Measurements from ENCODE around the gene CPN2. TPM values are rescaled to one million over a fixed set of nuclear protein-coding genes. Genes with fewer than 3 reads are reported as not detected.

CPN2 gene
- total RNA-seq, 1 experiment from 2014 or later = not detected

DNA sequence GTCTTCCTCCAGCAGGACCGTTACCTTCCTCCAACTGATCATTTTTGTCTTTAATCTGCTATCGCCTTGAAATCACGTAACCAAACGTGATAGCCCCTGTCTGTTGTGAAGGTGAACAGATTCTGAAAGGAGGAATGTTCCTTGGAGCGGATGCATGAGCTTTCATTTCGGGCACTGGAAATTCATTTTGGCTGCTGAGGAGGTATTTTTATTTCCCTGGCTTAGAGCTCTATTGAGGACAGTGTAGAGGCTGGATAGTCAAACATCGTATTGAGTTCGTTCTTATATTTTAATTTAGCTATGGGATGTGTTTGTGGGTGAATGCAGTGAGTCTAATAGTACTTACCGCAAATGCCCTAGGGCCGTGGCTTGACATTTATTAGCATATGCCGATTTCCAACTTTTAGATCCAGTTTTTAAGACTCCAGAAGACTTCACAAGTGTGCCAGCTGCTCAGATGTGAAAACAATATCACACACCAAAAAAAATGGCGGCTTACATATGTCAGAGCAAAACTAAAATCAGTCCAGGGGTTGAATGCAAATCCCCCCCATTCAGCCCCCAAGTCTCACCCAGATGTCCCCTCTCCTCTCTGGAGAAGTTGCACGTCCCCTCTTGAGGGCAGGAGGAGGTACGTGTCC, 22.1 kb downstream of the CPN2 start:
- DNase-seq (ENCODE audit: low read depth) = no peak

DNA sequence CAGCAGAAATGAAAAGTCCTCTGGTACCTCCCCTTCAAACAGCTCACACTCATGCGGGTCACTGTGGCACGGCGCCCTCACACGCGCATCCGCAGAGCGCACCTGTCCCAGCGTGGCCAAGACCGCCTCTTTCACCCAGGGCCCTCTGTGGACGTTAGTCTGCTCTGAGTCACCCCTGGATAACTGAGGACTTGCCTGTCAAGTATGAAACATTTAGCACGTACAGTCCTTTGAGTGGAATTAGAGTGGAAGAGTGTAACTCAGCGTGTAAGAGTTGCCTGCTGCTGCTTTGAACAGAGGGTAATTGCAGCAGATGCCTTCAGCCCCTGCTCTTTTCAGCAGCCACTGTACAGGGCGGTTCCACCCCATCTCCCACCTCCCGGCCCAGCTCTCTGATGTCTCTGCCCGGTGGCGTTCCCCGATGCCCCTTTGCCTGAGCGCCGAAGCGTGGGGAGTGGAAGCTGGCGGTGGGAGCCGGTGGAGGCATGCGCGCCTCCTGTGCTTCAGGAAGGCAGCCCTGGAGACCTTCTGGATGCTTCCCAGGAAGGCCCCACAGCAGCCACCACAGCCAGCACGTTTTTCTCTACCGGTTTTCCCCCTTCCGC, 23.0 kb downstream of the CPN2 start:
- peak; percentile 47 for DNase-seq (ENCODE audit: low read depth)

DNA sequence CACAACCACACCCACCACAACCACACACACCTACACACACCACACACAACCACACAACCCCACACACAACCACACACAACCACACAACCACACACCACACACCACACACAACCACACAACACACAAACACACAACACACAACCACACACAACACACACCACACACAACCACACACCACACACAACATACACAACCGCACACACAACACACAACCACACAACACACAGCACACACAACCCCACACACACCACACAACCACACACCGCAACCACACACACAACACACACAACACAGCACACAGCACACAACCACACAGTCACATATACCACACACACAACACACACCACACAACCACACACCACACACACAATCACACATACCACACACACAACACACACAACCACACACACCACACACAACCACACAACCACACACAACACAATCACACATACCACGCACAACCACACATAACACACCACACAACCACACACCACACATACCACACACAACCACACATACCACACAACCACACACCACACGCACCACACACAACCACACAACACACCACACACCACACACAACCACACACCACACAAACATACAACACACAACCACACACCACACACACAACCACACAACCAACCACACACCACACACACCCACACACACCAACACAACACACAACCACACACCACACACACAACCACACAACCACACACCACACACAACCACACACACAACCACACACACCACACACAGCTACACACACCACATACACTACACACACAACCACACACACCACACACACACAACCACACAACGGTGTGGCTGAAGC, 23.7 kb downstream of the CPN2 start:
- DNase-seq (ENCODE audit: low read depth) = no peak

DNA sequence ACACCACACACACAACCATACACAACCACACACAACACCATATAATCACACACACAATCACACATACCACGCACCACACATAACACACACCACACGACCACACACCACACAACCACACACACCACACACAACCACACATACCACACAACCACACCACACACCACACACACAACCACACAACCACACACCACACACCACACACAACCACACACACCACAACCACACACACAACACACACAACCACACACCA, 24.2 kb downstream of the CPN2 start:
- no peak for DNase-seq (ENCODE audit: low read depth)

DNA sequence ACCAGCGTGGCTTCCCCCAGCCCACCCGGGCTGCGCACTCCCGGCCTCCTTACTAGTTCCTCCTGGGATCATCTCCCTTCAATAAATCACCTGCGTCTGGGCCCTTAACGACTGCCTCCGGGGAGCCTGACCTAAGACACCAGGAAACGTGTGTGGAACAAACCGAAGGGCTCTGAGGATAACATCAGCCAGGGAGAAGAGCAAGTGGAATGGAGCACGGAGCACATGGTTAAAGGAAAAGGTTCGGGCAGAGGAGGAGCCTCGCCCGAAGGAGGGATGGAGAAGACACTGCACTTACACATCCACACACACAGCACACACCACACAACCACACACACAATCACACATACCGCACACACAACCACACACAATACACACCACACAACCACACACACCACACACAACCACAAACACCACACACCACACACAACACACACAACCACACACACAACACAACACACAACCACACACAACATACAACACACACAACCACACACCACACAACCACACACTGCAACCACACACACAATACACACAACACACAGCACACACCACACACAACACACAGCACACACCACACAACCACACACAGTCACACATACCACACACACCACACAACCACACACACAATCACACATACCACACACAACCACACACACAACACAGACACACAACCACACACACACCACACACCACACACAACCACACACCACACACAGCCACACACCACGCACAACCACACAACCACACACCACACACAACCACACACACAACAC, 24.7 kb downstream of the CPN2 start:
- no peak for DNase-seq (ENCODE audit: low read depth)

DNA sequence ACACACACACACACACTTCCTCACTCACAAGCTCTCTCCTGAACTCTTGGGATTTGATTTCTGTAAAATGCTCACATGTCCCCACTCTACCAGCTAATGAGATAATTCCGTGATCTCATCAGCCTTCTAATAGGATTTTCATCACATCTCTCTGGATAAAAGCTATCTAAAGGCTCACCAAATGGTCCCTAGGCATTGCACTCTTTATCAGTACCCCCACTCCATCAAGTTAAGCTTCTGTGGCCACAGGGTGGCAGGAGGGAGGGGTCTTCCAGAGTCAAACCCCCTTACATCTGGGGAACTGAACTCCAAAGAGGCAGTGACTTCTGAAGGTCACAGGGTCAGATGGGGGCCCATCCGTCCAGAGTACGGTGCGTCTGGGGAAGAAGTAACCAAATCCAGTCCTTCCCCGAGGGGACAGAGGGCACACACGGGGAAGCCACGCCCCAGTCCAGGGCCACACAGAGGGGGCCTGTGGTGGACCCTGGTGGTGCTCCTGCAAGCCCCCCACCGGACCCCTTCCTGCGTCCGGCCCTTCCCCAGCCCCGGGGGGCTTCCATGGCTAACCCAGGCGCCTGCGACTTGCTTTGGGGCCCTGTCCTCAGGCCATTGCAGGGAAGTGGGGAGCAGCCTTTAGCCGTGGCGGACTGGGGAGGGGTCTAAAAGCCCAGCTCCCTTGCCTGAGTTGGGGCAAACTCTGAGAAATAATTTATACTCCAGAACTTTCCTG, 25.5 kb downstream of the CPN2 start:
- no peak for DNase-seq (ENCODE audit: low read depth)

DNA sequence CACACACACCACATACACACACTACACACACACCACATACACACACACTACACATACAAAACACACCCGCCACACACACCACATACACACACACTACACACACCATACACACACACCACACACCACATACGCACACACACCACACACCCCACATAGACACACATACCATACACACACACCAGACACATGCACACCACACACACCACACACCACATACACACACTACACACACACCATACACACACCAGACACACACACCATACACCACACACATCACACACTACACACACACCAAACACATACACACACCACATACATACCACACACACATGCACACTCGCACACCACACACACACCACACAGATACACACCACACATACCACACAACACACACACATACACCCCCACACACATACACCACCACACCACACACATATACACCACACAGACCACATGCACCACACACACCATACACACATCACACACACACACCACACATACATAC, 26.3 kb downstream of the CPN2 start:
- no peak for DNase-seq (ENCODE audit: low read depth)

DNA sequence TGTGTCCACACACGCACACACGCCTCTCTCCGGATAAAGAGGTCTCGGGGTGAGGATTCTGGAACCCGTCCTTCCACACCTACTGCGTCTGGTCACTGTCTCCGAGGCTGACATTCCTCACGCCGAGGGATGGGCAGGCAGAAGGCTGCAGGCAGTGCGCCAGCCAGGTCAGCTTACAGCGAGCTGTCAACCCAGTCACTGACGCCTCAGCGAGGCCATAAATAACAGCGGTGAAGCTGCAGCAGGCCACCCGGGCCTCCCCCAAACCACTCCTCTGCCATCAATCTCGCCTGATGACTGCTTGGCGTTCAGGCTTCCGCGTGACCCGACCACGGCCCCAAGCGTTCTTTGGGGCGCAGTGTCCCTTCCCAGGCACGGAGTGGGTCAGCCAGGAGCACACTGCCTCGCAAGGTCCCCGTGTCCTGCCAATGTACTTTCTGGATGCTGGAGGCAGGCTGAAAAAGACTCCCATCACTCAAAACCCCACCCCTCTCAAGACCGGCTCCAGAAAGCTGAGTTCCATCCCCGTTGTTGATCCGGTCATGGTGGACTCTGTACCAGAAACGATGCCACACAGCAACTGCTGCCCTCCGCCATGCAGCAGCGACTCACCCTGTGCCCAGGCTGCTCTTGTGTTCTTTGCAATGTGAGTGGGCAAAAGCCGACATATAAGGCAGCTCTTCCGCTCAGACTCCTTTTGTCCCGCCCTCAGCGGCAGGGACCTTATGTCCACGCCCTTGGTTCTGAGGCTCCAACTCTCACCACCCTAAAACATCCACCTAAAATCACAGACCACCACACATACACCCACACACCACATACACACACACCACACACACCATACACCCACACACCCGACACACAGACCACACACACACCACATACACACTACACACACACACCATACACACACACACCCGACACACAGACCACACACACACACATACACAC, 27.1 kb downstream of the CPN2 start:
- DNase-seq (ENCODE audit: low read depth) = peak; percentile 40

DNA sequence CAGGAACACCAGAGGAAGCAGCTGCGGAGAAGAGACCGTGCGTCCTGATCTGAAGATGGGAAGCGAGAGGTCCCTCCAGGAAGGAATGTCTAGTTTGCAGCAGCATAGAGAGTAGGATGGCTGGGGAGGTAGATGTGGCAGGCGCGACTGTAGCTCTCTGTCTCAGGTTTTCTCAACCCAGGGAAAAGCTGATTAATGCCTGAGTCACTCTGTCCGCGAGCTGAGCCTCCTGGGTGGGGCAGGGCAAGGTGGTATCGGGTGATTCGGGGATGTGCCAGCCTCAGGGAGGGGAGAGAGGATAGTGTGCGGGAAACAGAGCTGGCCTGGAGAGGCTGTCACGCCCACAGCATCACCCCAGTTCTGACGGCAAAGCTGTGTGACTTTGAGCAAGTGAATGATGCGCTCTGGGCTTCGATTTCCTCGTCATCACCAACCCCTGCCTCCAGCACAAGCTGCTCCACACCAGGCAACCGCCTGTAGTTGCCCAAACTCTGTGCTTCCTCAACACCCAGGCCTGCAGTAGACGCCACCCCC, 28.4 kb downstream of the CPN2 start:
- DNase-seq (ENCODE audit: low read depth) = peak; percentile 92

DNA sequence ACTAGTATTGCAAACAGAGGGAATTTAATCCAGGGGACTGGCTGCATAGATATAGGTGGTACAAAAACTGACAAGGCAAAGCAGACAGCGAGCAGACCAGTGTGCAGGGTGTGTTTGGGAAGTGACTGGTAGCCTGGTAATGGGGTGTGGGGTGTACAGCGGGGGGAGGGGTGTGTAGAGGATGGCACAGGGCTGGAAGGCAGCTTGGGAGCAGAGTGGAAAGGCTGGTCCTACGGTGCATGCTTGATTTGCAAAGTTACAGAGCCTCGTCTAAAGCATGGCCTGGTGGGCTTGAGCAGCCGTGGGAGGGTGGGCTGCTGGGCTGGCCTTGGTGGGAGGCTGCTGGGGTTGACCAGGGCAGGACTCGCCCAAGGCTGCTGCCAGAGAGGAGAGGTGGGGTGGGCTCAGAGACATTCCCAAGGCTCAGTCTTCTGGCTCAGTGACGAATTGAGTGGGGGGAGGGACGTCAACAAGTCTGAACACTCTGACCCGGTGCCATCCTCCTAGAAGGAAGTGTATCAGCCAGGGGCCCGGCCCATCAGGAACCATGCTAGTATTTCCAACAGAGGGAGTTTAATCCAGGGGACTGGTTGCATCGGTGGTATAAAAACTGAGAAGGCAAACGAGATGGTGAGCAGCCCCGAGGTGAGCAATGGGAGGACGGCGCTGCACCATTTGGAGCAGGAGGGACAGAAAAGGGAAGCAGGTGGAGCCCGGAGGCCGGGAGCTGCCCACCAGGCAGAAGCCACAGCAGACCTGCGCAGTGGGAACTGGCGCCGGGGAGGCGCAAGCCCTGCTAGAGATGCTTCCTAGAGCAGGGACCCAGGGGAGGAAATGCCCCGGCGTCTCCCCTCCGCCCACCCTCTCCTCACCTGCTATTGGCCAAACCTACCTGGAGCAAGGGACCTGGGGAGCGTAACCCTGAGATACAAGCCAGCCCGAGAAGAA, 29.2 kb downstream of the CPN2 start:
- no peak for DNase-seq (ENCODE audit: low read depth)

DNA sequence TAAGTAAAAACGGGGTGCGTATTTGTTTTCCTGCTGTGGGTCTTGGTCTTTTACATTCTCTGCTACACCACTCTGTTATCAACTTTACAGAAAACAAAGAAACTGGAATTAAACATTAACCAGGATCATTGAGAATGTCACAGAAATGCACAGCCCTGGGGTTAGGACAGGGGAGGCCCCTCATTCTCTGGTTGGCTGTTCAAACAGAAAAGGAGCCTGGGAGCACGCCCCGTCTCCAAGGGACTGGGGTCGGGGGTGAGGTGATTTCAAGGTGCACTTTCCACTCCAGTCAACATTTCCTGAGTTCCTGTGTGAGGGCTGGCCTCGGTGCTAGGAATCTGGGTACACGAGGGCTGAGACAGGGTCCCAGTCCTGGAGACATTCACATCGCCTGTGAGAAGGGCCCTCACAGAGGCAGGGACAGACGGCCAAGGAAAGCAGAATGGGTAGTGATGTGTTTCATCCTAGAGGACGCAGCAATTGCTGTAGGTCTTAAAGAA, 30.3 kb downstream of the CPN2 start:
- DNase-seq (ENCODE audit: low read depth) = no peak

DNA sequence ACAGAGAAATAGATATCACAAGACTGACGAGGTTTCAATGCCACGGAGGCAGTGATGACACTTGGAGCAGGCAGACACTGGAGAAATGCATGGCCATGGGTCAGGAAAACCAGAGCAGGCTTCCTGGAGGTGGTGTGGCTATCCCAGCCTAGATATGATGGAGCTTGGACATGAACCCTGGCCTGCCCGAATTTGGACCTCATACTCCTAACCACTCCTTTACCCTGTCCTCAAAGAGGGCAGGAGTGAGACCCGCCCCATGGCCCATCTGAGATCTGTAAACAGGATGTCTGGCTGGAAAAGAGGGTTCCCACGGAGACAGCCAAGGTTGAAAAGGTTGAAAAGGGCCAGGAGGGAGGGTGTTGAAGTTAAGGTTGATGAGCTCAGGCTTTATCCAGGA, 31.0 kb downstream of the CPN2 start:
- no peak for DNase-seq (ENCODE audit: low read depth)

DNA sequence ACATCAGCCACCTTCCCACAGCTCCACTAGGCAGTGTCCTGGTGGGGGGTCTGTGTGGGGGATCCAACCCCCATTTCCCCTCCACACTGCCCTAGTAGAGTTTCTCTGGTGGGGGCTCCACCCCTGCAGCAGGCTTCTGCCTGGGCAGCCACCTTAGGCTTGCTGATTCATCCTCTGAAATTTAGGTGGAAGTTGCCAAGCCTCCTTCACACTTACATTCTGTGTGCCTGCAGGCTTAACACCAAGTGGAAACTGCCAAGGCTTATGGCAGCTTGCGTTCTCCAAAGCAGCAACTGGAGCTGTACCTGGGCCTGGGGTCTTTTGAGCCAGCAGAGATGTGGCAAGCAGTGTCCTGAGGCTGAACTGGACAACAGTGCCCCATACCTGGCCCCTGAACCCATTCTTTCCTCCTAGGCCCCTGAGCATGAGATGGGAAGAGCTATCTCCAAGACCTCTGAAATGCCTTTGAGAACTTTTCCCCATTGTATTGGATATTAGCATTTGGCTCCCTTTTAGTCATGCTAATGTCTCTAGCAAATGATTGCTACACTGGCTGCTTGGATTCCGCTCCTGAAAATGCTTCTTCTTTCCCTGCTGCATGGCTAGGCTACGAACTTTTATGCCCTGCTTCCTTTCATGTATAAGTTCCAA, 32.5 kb downstream of the CPN2 start:
- no peak for DNase-seq (ENCODE audit: low read depth)

DNA sequence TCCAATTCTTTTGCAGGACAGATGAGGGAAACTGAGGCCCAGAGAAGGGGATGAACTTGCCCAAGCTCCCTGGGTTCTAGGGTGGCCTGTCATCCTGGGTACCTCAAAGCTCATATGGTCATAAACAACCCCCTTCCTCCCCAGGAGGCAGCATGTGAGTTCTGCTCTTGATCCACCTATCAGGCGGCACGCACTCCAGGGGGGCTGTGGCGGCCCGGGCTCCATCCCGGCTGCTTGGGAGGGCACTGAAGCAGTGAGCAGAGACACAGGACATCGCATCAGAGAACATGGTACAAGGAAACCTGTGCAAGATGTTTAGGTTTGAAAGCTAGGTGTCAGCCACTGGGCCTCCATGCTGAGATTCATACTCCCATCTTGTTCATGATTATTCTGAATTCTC, 34.2 kb downstream of the CPN2 start:
- DNase-seq (ENCODE audit: low read depth) = no peak

DNA sequence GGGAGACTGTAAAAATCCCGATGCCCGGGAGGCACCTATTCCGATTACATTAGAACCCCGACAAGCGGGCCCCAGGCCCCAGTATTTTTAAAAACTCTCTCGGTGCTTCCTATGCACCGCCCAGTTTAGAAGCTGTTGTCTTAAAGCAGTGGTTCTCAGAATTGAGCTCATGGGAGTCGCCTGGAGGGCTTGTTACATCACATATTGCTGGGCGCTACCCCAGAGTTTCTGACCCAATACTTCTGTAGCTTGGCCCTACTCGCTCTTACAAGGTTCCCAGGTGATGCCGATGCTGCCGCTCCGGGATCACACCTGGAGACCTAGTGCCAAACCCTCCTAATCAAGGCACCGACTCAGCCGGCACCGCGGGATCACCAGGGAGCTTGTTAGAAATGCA, 35.2 kb downstream of the CPN2 start:
- no peak for DNase-seq (ENCODE audit: low read depth)

DNA sequence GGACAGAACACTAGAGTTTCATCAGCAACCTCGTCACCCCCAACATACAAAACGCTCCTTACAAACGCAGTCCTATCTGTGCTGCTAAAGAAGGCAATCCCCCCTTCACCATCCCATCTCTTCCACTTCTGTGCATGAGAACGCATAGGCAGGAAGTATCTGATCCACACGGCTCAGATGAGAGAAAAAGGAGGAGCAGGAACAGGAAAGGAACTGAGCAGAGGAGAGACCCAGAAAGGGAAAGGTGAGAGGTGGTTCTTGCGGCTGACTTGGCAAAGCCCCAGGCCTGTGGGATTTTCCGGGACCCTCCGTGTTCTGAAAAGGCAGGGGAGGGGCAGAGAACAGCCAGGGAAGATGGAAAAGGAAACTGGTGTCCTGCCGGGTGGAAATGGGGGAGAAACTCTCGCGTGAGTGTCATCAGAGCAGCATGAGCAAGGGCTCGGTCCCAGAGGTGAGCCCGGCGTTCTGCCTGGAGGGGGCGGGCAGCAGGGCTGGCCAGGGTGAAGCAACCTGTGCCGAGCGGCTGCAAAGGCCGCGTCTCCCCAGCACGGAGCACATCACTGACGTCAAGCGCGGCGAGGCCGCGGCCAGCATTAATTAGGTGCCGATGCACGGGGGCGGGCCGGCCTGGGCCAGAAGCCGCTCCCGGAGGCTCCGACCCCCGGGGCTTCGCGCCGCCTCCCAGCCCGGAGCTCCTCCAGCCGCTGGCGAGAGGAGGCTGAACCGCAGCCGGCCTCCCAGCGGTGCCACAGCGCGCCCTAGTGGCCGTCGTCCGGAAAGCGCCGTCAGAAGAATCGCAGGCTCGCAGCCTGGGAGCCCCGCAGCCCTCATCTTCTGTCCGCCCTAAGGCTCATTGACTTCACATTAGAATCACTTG, 35.8 kb downstream of the CPN2 start:
- peak; percentile 95 for DNase-seq (ENCODE audit: low read depth)

DNA sequence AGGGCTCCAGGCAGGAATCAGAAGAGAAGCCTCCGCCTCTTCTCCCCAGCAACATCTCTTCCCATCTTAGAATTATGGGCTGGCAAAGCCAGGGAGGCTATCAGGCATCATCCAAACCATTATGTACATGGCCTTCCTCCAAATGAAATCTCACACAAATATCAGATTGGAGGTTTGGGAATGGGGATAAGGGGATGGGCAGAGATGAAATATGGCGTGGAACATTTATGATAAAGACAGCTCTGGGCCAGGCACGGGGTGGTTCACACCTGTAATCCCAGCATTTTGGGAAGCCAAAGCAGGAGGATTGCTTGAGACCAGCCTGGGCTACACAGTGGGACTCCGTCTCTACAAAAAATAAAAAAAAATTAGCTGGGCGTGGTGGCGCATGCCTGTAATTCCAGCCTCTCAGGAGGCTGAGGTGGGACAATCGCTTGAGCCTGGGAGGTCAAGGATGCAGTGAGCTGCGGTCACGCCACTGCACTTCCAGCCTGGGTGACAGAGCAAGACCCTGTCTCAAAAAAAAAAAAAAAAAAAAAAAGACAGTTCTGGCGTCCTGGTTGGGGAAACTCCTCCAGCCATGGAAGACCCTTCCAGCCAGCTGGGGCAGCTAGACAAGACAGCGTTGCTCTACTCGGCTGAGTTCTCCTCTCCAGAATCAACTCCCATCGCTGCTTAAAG, 36.6 kb downstream of the CPN2 start:
- DNase-seq (ENCODE audit: low read depth) = no peak

Measured in Daoy (cell line).